GM12801 (cell line): ENCODE measurements around the gene CAMK1.

ENCODE experiments used
- TF ChIP-seq, protein P1 (sequence below): IDR thresholded peaks from one replicate; pipeline ENCODE4 v1.5.1; 2011; ENCODE audit warnings: control low read depth; ENCODE audit not compliant: insufficient read length; ENCODE audit errors: extremely low read depth

CAMK1 gene

GRCh38 chr3:9750556-9751411 lies 19.0 kb downstream of the CAMK1 start:
- TF ChIP-seq, protein P1, sequence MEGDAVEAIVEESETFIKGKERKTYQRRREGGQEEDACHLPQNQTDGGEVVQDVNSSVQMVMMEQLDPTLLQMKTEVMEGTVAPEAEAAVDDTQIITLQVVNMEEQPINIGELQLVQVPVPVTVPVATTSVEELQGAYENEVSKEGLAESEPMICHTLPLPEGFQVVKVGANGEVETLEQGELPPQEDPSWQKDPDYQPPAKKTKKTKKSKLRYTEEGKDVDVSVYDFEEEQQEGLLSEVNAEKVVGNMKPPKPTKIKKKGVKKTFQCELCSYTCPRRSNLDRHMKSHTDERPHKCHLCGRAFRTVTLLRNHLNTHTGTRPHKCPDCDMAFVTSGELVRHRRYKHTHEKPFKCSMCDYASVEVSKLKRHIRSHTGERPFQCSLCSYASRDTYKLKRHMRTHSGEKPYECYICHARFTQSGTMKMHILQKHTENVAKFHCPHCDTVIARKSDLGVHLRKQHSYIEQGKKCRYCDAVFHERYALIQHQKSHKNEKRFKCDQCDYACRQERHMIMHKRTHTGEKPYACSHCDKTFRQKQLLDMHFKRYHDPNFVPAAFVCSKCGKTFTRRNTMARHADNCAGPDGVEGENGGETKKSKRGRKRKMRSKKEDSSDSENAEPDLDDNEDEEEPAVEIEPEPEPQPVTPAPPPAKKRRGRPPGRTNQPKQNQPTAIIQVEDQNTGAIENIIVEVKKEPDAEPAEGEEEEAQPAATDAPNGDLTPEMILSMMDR: no peak

GRCh38 chr3:9749645-9750555 lies 19.8 kb downstream of the CAMK1 start, which contains the start of gene OGG1:
Gene OGG1 (plus strand): TSS chr3:9749952. CDS start chr3:9750287, 335 bp downstream.
- TF ChIP-seq, protein P1: no peak

DNA sequence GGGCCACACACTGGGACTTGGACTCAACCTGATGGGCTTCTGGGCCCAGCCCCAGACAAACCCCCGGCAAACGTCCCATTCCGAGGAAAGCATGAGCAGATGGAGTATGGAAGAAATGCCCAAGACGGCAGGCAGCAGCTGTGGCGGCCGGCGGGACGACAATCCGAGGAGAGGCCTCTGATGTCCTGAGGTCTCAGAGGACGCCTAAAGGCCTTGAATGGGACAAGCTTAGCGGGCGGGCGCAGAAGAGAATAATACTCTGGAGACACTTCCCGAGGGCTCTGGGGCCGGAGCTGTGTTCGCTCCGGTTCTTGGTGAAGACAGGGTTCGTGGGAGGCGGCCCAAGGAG lies 20.5 kb downstream of the CAMK1 start:
- TF ChIP-seq, protein P1: no peak

DNA sequence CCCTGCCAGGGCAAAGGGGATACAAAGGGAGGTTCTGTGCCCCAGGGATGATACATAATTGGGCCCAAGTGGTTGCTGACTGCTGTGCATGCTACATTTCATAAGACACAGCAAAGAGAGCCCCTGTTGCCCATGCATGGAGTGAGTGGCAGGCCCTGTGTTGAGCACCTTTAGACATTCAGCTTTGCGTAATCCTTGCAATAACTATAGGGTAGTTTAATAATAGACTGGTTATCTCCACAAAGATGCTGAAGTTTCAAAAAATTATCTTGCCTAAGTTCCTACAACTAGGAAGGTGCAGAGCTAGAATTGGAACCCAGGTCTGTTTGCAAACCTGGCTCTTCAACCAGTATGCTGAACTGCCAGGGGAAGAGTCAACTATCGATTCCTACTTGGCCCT lies 21.7 kb downstream of the CAMK1 start:
- TF ChIP-seq, protein P1: no peak

DNA sequence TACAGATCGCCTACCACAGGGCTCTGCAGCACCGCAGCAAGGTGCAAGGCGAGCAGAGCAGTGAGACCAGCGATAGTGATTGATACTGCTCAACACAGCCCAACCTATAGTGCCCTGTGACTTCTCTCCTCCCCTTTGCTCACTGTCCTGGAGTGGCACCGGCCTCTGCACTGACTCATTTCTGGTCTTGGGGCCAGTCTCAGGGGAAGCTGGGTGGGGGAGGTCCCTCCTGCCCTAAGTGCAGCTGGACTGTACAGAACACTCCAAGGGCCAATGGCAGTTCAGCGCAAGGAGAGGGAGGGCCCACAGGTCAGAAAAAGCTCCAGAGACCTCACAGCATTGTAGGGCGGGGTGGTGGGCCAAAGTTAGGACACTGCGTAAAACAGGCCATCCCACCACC lies 22.5 kb downstream of the CAMK1 start:
- TF ChIP-seq, protein P1: no peak

- TF ChIP-seq, protein P1: no peak
These were observed 23.4 kb downstream of the CAMK1 start for GRCh38 chr3:9746330-9746729.

GRCh38 chr3:9745521-9745920 lies 24.2 kb downstream of the CAMK1 start:
- TF ChIP-seq, protein P1: no peak
